ENCODE measurements around the gene MGAT3. TPM values are rescaled to one million over a fixed set of nuclear protein-coding genes. Genes with fewer than 3 reads are reported as not detected.

The MGAT3 gene
- total RNA-seq, 2 experiments from 2014 or later: 0.17 TPM; not detected in 1

GRCh38 chr22:39478441-39478850 is 21.6 kb downstream of the MGAT3 start:
- no peak overlapping the region for H3K27ac Mint-ChIP-seq
- TF ChIP-seq CTCF (IDR thresholded peaks at IDR 0.05): no peak
- ChIA-PET POLR2A (no interaction called here), CTCF (no interaction called here)
- no peaks in the 10 kb centered on the region for H3K4me1 ChIP-seq (ENCODE audit: insufficient read depth, low read length)
- H3K9me3 Mint-ChIP-seq: no peaks in the 10 kb centered on the region
- ATAC-seq (ENCODE audit: poor library complexity): no peak
- H3K36me3 ChIP-seq (ENCODE audit: insufficient read depth, low read length): no peaks in the 10 kb centered on the region
- H3K4me1 Mint-ChIP-seq (ENCODE audit: low read depth): no peaks in the 10 kb centered on the region
- no peaks in the 10 kb centered on the region for H3K9me3 ChIP-seq (ENCODE audit: control insufficient read depth in 1 of 2, insufficient read depth in 1 of 2, low read length in 2 of 2)
- no peak overlapping the region for H3K27ac ChIP-seq (ENCODE audit: low read depth in 1 of 2, low read length in 2 of 2)
- H3K27me3 Mint-ChIP-seq: no peaks in the 10 kb centered on the region
- no peak overlapping the region for H3K4me3 Mint-ChIP-seq
- intact Hi-C loops (cut with DNase I, micrococcal nuclease): no loop called here
- DNase-seq: peak in 1 of 14 experiments; percentile 33
- H3K4me3 ChIP-seq (ENCODE audit: low read length): no peak overlapping the region
- H3K36me3 Mint-ChIP-seq (ENCODE audit: low read depth): no peaks in the 10 kb centered on the region
- H3K27me3 ChIP-seq (ENCODE audit: control insufficient read depth in 1 of 2, insufficient read depth in 2 of 2, low read length in 2 of 2): no peaks in the 10 kb centered on the region

GRCh38 chr22:39479254-39479653 is 22.4 kb downstream of the MGAT3 start:
- CTCF ChIA-PET: interaction anchor here (0.6 kb wide), 1 partner anchor 187 kb away, joined by 3 read pairs; no protein-coding TSS in a partner anchor
- DNase-seq (no peak), ATAC-seq (ENCODE audit: poor library complexity) (no peak)
- H3K27me3 Mint-ChIP-seq: no peaks in the 10 kb centered on the region
- intact Hi-C loops (cut with DNase I, micrococcal nuclease): no loop called here
- H3K4me1 Mint-ChIP-seq (ENCODE audit: low read depth): no peaks in the 10 kb centered on the region
- H3K36me3 Mint-ChIP-seq (ENCODE audit: low read depth): no peaks in the 10 kb centered on the region
- POLR2A ChIA-PET: no interaction called here
- no peak overlapping the region for H3K4me3 Mint-ChIP-seq
- Histone ChIP-seq H3K4me3 (ENCODE audit: low read length) (no peak overlapping the region), H3K27me3 (ENCODE audit: control insufficient read depth in 1 of 2, insufficient read depth in 2 of 2, low read length in 2 of 2) (no peaks in the 10 kb centered on the region), H3K4me1 (ENCODE audit: insufficient read depth, low read length) (no peaks in the 10 kb centered on the region), H3K36me3 (ENCODE audit: insufficient read depth, low read length) (no peaks in the 10 kb centered on the region), H3K9me3 (ENCODE audit: control insufficient read depth in 1 of 2, insufficient read depth in 1 of 2, low read length in 2 of 2) (no peaks in the 10 kb centered on the region), H3K27ac (ENCODE audit: low read depth in 1 of 2, low read length in 2 of 2) (no peak overlapping the region)
- H3K27ac Mint-ChIP-seq: no peak overlapping the region
- TF ChIP-seq CTCF (IDR thresholded peaks at IDR 0.05): no peak
- H3K9me3 Mint-ChIP-seq: no peaks in the 10 kb centered on the region

GRCh38 chr22:39480557-39480956 is 23.7 kb downstream of the MGAT3 start:
- H3K4me3 Mint-ChIP-seq: no peak overlapping the region
- no peaks in the 10 kb centered on the region for H3K9me3 Mint-ChIP-seq
- ChIA-PET CTCF (no interaction called here), POLR2A (no interaction called here)
- Histone ChIP-seq H3K36me3 (ENCODE audit: insufficient read depth, low read length) (no peaks in the 10 kb centered on the region), H3K4me3 (ENCODE audit: low read length) (no peak overlapping the region), H3K4me1 (ENCODE audit: insufficient read depth, low read length) (no peaks in the 10 kb centered on the region), H3K27me3 (ENCODE audit: control insufficient read depth in 1 of 2, insufficient read depth in 2 of 2, low read length in 2 of 2) (no peaks in the 10 kb centered on the region), H3K9me3 (ENCODE audit: control insufficient read depth in 1 of 2, insufficient read depth in 1 of 2, low read length in 2 of 2) (no peaks in the 10 kb centered on the region), H3K27ac (ENCODE audit: low read depth in 1 of 2, low read length in 2 of 2) (no peak overlapping the region)
- H3K27me3 Mint-ChIP-seq: no peaks in the 10 kb centered on the region
- TF ChIP-seq CTCF (IDR thresholded peaks at IDR 0.05): no peak
- intact Hi-C loops (cut with DNase I, micrococcal nuclease): no loop called here
- ATAC-seq (ENCODE audit: poor library complexity): no peak
- no peak overlapping the region for H3K27ac Mint-ChIP-seq
- no peaks in the 10 kb centered on the region for H3K36me3 Mint-ChIP-seq (ENCODE audit: low read depth)
- no peak for DNase-seq
- no peaks in the 10 kb centered on the region for H3K4me1 Mint-ChIP-seq (ENCODE audit: low read depth)
